GM12874 (cell line): ENCODE data around the gene ZNF134.

ENCODE experiments used
- TF ChIP-seq, protein P1 (sequence below): IDR thresholded peaks from 2 replicates; pipeline ENCODE4 v1.5.1; 2011; ENCODE audit warnings: low read depth, mild to moderate bottlenecking, control low read depth, low read length, moderate library complexity; ENCODE audit not compliant: insufficient read depth

The ZNF134 gene

DNA sequence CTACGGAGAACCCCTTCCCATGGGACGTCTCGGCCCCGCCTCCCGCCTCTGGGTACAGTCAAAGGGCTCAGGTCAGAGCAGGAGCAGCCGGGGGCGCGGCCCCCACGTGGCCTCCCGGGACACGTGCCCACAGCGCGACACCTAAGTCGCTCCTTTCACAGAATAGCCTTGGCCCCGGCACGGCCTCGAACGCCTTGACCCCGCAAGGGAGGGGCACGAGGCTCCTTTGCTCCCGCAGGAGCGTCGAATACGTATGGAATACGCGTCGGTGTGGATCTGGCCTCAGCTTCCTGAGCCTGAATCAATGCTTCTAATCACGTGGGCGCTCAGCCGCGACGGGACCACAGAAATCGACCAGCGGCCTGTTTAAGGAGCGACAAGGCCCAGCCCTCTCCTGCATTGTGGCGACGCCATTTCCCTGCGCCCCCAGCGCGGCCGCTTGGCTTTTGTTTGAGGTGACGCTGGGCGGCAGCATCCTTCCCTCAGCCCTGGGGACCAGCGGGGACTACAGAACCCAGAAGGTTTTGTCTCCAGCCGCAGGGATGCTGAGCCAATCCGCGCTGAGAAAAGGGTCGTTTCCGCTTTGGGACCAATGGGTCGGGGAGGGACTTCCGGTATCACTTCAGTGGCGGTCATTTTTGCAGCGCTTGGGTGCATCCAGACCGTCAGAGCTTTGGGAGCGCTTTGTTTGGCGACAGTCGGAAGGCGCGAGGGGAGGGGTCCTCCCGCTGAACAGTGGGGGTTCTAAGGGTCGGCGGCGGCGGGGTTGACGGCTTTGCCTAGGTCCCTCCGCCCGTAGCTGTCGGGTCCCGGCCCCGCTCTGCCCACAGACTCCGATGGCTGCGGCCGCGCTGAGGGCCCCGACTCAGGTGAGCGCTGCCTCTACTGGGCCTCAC is 30.3 kb upstream of the ZNF134 start, which contains the start of gene ZIK1:
Gene ZIK1 (plus strand): TSS at position 625 of the 896 bp plus-strand sequence. CDS start 212 bp downstream, at position 837.
- TF ChIP-seq, protein P1, sequence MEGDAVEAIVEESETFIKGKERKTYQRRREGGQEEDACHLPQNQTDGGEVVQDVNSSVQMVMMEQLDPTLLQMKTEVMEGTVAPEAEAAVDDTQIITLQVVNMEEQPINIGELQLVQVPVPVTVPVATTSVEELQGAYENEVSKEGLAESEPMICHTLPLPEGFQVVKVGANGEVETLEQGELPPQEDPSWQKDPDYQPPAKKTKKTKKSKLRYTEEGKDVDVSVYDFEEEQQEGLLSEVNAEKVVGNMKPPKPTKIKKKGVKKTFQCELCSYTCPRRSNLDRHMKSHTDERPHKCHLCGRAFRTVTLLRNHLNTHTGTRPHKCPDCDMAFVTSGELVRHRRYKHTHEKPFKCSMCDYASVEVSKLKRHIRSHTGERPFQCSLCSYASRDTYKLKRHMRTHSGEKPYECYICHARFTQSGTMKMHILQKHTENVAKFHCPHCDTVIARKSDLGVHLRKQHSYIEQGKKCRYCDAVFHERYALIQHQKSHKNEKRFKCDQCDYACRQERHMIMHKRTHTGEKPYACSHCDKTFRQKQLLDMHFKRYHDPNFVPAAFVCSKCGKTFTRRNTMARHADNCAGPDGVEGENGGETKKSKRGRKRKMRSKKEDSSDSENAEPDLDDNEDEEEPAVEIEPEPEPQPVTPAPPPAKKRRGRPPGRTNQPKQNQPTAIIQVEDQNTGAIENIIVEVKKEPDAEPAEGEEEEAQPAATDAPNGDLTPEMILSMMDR: no peak

DNA sequence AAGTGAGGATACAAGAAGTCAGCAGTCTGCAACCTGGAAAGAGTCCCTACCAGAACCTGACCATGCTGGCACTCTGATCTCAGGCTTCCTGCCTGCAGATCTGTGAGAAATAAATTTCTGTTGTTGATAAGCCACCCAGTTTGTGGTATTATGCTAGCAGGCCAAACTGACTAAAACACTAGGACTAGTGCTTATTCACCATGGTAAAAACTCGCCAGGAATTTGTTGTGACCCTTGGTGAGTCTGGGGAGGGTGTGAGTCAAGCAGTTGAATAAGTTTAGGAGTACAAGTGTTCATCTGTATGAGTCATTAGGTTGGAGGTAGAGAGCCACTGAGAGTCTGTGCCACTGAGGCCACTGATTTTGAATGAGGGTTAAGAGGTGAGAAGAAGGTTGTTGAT is 26.5 kb upstream of the ZNF134 start:
- TF ChIP-seq, protein P1: no peak

DNA sequence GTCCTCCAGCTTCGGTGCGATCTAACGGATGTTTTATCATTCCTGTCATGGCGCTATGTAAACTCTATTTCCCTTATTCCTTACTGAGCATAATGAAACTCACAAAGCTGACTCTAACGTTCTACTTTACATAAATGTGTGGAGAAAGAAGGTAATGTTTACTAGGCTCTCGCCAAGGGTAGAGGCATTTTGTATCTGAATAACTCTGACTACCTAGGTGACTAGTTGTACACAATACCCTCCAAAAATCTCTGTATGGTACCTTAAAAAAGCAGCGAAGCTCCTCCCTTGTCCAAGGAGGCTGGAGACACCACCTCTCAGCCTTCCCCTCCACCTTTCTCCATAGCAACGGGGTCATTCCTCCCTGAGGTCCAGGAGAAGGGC is 14.7 kb upstream of the ZNF134 start:
- TF ChIP-seq, protein P1: no peak

DNA sequence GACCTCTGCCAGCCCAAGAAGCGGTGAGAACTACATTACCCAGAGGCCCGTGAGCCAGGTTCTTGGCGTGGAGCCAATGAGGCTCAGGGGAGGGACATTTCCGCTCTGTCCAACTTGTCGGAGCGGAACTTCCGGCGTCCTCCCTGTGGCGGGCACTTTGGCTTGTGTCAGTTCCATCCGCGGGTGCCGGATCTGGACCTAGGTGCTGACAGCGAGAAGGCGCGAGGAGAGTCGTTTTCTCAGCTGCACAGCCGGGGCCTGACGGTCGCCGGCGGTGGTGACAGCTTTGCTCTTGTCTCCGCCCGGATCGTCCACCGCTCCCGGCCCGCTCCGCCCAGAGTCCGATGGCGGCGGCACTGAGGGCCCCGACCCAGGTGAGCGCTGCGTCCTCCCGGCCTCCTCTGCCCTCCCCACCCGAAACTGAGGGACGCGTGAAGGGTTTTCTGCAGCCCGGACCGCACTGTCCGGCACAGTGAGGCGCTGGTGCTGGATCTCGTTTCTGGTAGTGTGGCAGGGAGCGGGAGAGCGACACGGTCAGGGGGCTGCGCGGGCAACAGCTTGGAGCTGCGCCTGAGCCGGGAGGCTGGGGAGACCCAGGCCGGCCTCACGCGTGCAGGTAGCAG is 14.2 kb upstream of the ZNF134 start, which contains the start of gene ZNF530:
Gene ZNF530 (plus strand): TSS at position 125 of the 623 bp plus-strand sequence. CDS start 4,461 bp downstream, outside the sequence.
- TF ChIP-seq, protein P1: no peak

DNA sequence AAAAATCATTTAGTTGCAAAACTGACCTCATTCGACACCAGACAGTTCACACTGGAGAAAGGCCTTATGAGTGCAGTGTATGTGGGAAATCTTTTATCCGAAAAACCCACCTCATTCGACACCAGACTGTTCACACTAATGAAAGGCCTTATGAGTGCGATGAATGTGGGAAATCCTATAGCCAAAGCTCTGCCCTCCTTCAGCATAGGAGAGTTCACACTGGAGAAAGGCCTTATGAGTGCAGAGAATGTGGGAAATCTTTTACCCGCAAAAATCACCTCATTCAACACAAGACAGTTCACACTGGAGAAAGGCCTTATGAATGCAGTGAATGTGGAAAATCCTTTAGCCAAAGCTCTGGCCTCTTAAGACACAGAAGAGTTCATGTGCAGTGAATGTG is 7.1 kb upstream of the ZNF134 start:
- TF ChIP-seq, protein P1: no peak

DNA sequence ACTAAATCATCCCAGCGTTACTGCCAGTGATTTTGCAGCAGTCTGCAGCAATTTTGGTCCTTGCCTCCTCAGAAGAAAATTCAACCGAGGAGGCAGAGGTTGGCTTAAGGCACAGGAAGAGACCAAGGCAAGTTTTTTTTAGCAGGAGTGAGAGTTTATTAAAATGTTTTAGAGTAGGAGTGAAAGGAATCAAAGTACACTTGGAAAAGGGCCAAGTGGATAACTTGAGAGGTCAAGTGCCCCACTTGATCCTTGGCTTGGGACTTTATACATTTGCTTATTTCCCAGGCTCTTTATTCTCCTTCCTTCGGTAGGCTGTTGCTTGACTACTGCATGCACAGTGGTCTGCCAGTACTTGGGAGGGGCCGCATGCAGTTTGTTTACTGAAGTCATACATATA is 2.9 kb upstream of the ZNF134 start:
- TF ChIP-seq, protein P1: no peak

DNA sequence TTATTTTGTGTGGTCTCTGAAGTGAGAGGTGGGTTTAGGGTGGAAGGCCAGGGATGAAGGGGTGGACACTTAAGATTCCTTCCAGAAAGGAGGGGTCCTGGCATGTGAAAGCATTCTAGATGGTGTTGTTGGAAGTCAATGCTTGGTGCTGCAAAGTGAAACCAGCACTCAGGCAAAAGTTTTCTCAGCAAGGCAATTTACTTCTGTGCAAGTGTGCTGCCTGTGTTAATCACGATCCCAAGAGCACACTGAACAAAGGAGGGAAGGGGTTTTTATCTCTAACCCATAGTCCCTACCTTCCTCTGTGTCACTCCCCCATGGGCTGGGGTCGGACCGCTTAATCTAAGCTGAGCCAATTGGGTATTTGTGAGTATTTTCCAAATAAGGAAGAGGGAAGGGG is 1.3 kb downstream of the ZNF134 start:
- TF ChIP-seq, protein P1: no peak
